GM23338 (cell line): ENCODE measurements around the gene FRMD3. TPM values are rescaled to one million over a fixed set of nuclear protein-coding genes. Genes with fewer than 3 reads are reported as not detected.

Experiments used
- ATAC-seq: fragments of 200-7000 bp; cut with Tn5 transposase; 3 replicates; pipeline ENCODE4 v1.9.1; 2020
- DNase-seq: peaks from one replicate; pipeline ENCODE4 v3.0.0-alpha.2; 2015; ENCODE audit warnings: low spot score
- H2AFZ ChIP-seq: fragments of 200-600 bp; sonication (generic); 2 replicates; pipeline ENCODE4 v1.8.0; 2016; ENCODE audit warnings: antibody characterized with exemption, mild to moderate bottlenecking, moderate library complexity
- H3F3A ChIP-seq: fragments of 200-600 bp; sonication (generic); replicated peaks from 2 replicates; pipeline ENCODE4 v1.8.0; 2017; ENCODE audit warnings: antibody characterized with exemption, mixed run types, low read depth
- H3K27ac ChIP-seq: fragments of 200-600 bp; sonication (generic); 2 replicates; pipeline ENCODE4 v1.6.1; 2016; ENCODE audit warnings: low read depth
- H3K27me3 ChIP-seq: fragments of 200-600 bp; sonication (generic); 2 replicates; pipeline ENCODE4 v1.8.0; 2016; ENCODE audit warnings: mild to moderate bottlenecking, mixed run types, moderate library complexity; ENCODE audit not compliant: insufficient read depth
- H3K36me3 ChIP-seq: fragments of 200-600 bp; sonication (generic); 2 replicates; pipeline ENCODE4 v1.8.0; 2016; ENCODE audit warnings: mild to moderate bottlenecking; ENCODE audit not compliant: insufficient read depth
- H3K4me1 ChIP-seq: fragments of 200-600 bp; sonication (generic); 2 replicates; pipeline ENCODE4 v1.8.0; 2016; ENCODE audit warnings: mild to moderate bottlenecking, moderate library complexity; ENCODE audit not compliant: insufficient read depth
- H3K4me2 ChIP-seq: fragments of 200-600 bp; sonication (generic); 2 replicates; pipeline ENCODE4 v1.7.1; 2017; ENCODE audit warnings: mixed run types
- H3K4me3 ChIP-seq: fragments of 200-600 bp; sonication (generic); 2 replicates; pipeline ENCODE4 v1.6.1; 2016; ENCODE audit warnings: mixed run types
- H3K79me2 ChIP-seq: fragments of 200-600 bp; sonication (generic); replicated peaks from 2 replicates; pipeline ENCODE4 v1.8.0; 2017; ENCODE audit warnings: mild to moderate bottlenecking; ENCODE audit not compliant: insufficient read depth
- H3K9me2 ChIP-seq: fragments of 200-600 bp; sonication (generic); 2 replicates; pipeline ENCODE4 v1.8.0; 2017; ENCODE audit not compliant: insufficient read depth
- H4K20me1 ChIP-seq: fragments of 200-600 bp; sonication (generic); replicated peaks from 2 replicates; pipeline ENCODE4 v1.8.0; 2017; ENCODE audit warnings: mild to moderate bottlenecking; ENCODE audit not compliant: insufficient read depth
- H3K27ac Mint-ChIP-seq: 2 replicates; pipeline ENCODE4 v1.8.0; 2020; ENCODE audit warnings: inconsistent platforms, mild to moderate bottlenecking, moderate library complexity, mixed read lengths
- H3K27me3 Mint-ChIP-seq: 3 replicates; pipeline ENCODE4 v1.8.0; 2022; ENCODE audit warnings: low read depth, mild to moderate bottlenecking, moderate library complexity, mixed read lengths, inconsistent platforms; ENCODE audit not compliant: insufficient read depth, poor library complexity
- H3K36me3 Mint-ChIP-seq: 3 replicates; pipeline ENCODE4 v1.8.0; 2021; ENCODE audit warnings: low read depth, mild to moderate bottlenecking, inconsistent platforms, moderate library complexity, mixed read lengths
- H3K4me1 Mint-ChIP-seq: 3 replicates; pipeline ENCODE4 v1.8.0; 2020; ENCODE audit warnings: mild to moderate bottlenecking, inconsistent platforms, mixed read lengths
- H3K4me3 Mint-ChIP-seq: 3 replicates; pipeline ENCODE4 v1.8.0; 2021; ENCODE audit warnings: moderate library complexity, mild to moderate bottlenecking, inconsistent platforms, mixed read lengths
- H3K9me3 Mint-ChIP-seq: 3 replicates; pipeline ENCODE4 v1.8.0; 2020; ENCODE audit warnings: moderate library complexity, mild to moderate bottlenecking, inconsistent platforms, mixed read lengths
- CTCF ChIP-seq, 2 experiments: fragments of 200-600 bp in 1 of 2; sonication (generic) in 1 of 2; conservative IDR thresholded peaks; 2 replicates each; pipeline versions ENCODE4 v1.5.1 to v1.6.1; 2016 to 2017; ENCODE audit warnings: antibody characterized with exemption in 2 of 2, low read depth in 2 of 2, mild to moderate bottlenecking in 2 of 2, moderate library complexity in 1 of 2
- ETS1 ChIP-seq: IDR thresholded peaks from 2 replicates; pipeline ENCODE4 v1.6.1; 2016; ENCODE audit warnings: antibody characterized with exemption
- EZH2 ChIP-seq: fragments of 200-600 bp; sonication (generic); IDR thresholded peaks from one replicate; pipeline ENCODE4 v1.8.0; 2017; ENCODE audit warnings: antibody characterized with exemption, mild to moderate bottlenecking, low read depth; ENCODE audit not compliant: unreplicated experiment
- EZH2phosphoT487 ChIP-seq: fragments of 200-600 bp; sonication (generic); IDR thresholded peaks from one replicate; pipeline ENCODE4 v1.8.1; 2018; ENCODE audit warnings: antibody characterized with exemption; ENCODE audit not compliant: unreplicated experiment
- JUNB ChIP-seq: IDR thresholded peaks from one replicate; pipeline ENCODE4 v1.6.1; 2016; ENCODE audit warnings: antibody characterized with exemption; ENCODE audit not compliant: unreplicated experiment
- NANOG ChIP-seq: IDR thresholded peaks from 2 replicates; pipeline ENCODE4 v1.6.1; 2016; ENCODE audit warnings: antibody characterized with exemption, borderline replicate concordance
- POLR2AphosphoS5 ChIP-seq: IDR thresholded peaks from 2 replicates; pipeline ENCODE4 v1.6.1; 2016; ENCODE audit warnings: antibody characterized with exemption, low read depth
- REST ChIP-seq: IDR thresholded peaks from one replicate; pipeline ENCODE4 v1.6.1; 2018; ENCODE audit warnings: antibody characterized with exemption; ENCODE audit not compliant: unreplicated experiment
- STAT1 ChIP-seq: IDR thresholded peaks from one replicate; pipeline ENCODE4 v1.6.1; 2016; ENCODE audit warnings: antibody characterized with exemption; ENCODE audit not compliant: unreplicated experiment
- ZNF114 ChIP-seq: fragments of 250-450 bp; sonication (Bioruptor Pico); IDR thresholded peaks from 2 replicates; pipeline ENCODE4 v1.5.0; 2020; ENCODE audit warnings: mild to moderate bottlenecking, moderate library complexity
- ZNF331 ChIP-seq: fragments of 250-450 bp; sonication (Bioruptor Pico); IDR thresholded peaks from 2 replicates; pipeline ENCODE4 v1.5.0; 2020; ENCODE audit warnings: low read depth, mild to moderate bottlenecking, moderate library complexity
- ZNF462 ChIP-seq: fragments of 250-450 bp; sonication (Bioruptor Pico); IDR thresholded peaks from 2 replicates; pipeline ENCODE4 v1.5.0; 2020; ENCODE audit warnings: mild to moderate bottlenecking, moderate library complexity
- polyA plus RNA-seq: library from polyadenylated mRNA; unstranded; fragments of >200 nt; fragmentation: Nextera tagmentation; extraction: Ambion mirVana; gene quantifications from 2 replicates; pipeline ENCODE4 v1.2.1, GENCODE V29; 2016
- total RNA-seq: library from RNA; depleted of rRNA; stranded (reverse); fragments of >200 nt; shearing (Covaris generic); gene quantifications from 2 replicates; pipeline ENCODE4 v1.2.3, GENCODE V29; 2014

FRMD3 gene
- total and polyA plus RNA-seq, 2 experiments from 2014 or later: 0.47 to 1.2 TPM

- H3K27me3 Mint-ChIP-seq: peaks cover 3% of the 10 kb centered on the region
- no peak for ATAC-seq
- Histone ChIP-seq H3F3A (no peaks in the 10 kb centered on the region), H3K27ac (no peak overlapping the region), H3K4me3 (no peak overlapping the region), H2AFZ (no peak overlapping the region), H3K4me2 (no peak overlapping the region), H3K9me2 (no peaks in the 10 kb centered on the region), H3K79me2 (no peaks in the 10 kb centered on the region), H3K27me3 (no peaks in the 10 kb centered on the region), H3K36me3 (no peaks in the 10 kb centered on the region), H4K20me1 (no peaks in the 10 kb centered on the region), H3K4me1 (no peaks in the 10 kb centered on the region)
- no peak for DNase-seq
- no peak overlapping the region for H3K27ac Mint-ChIP-seq
- H3K4me3 Mint-ChIP-seq: no peak overlapping the region
- no peaks in the 10 kb centered on the region for H3K36me3 Mint-ChIP-seq
- no peak for TF ChIP-seq ZNF114 (CRISPR knock-in tag)
- TF ChIP-seq ZNF331: no peak
- no peak for TF ChIP-seq ETS1
- TF ChIP-seq REST: no peak
- TF ChIP-seq CTCF (conservative IDR thresholded peaks at IDR 0.05; ENCODE audit: low read depth in 2 of 2): no peak
- TF ChIP-seq EZH2phosphoT487: no peak
- no peak for TF ChIP-seq POLR2AphosphoS5
- TF ChIP-seq STAT1: no peak
- TF ChIP-seq NANOG: no peak
- no peak for TF ChIP-seq JUNB
- TF ChIP-seq EZH2: no peak
- no peak for TF ChIP-seq ZNF462 (CRISPR knock-in tag)
- H3K4me1 Mint-ChIP-seq: peaks cover 3% of the 10 kb centered on the region; the same call in 1 of the 3 replicates
- H3K9me3 Mint-ChIP-seq: no peaks in the 10 kb centered on the region
Measured at GRCh38 chr9:83451308-83451707, 86.9 kb downstream of the FRMD3 start.
